Panc1 (cell line): Measurements from ENCODE around the gene TRAPPC14.

Source experiments
- CTCF ChIP-seq: fragments of 450-650 bp; IDR thresholded peaks from 2 replicates; pipeline ENCODE4 v1.5.1; 2017; ENCODE audit warnings: mild to moderate bottlenecking
- POLR2AphosphoS5 ChIP-seq: IDR thresholded peaks from 2 replicates; pipeline ENCODE4 v1.6.1; 2012; ENCODE audit warnings: mild to moderate bottlenecking, low read depth, low read length, moderate library complexity
- SIN3A ChIP-seq: IDR thresholded peaks from 2 replicates; pipeline ENCODE4 v1.6.1; 2012; ENCODE audit warnings: low read depth, mild to moderate bottlenecking, low read length, moderate library complexity, borderline replicate concordance; ENCODE audit not compliant: insufficient read depth

GRCh38 chr7:100189061-100189460 is 30.5 kb upstream of the TRAPPC14 start:
- TF ChIP-seq CTCF (no peak), POLR2AphosphoS5 (no peak), SIN3A (no peak)
